Transverse colon (tissue), 4 donors: ENCODE results near the gene AHNAK2. TPM values are rescaled to one million over a fixed set of nuclear protein-coding genes. Genes with fewer than 3 reads are reported as not detected.
"Not testable (repeated sequence)": the region's sequence is repeated elsewhere in the genome, so short reads cannot be mapped to it uniquely, and the experiment has no call there.

Experiments
- DNase-seq: peaks from one replicate; pipeline ENCODE4 v3.0.0-alpha.2; 2019
- H3K27ac ChIP-seq, 4 donors: fragments of 200-600 bp; sonication (generic); 2 replicates each; pipeline ENCODE4 v1.5.1; 2016 to 2018; ENCODE audit warnings: inconsistent platforms in 4 of 4
- H3K27me3 ChIP-seq: fragments of 200-600 bp; sonication (generic); 2 replicates; pipeline ENCODE4 v1.5.1; 2017; ENCODE audit warnings: inconsistent platforms
- H3K36me3 ChIP-seq, 4 donors: fragments of 200-600 bp; sonication (generic); 2 replicates each; pipeline ENCODE4 v1.5.1; 2017 to 2019; ENCODE audit warnings: inconsistent platforms in 4 of 4
- H3K4me1 ChIP-seq, 4 donors: fragments of 200-600 bp; sonication (generic); 2 replicates each; pipeline ENCODE4 v1.5.1; 2017 to 2020; ENCODE audit warnings: inconsistent platforms in 4 of 4
- H3K4me3 ChIP-seq, 4 donors: fragments of 200-600 bp; sonication (generic); 1 replicate in 1 of 4; 2 replicates in 3 of 4; pipeline versions ENCODE4 v1.5.1 to v1.6.1; 2017 to 2019; ENCODE audit warnings: inconsistent platforms in 4 of 4
- H3K9me3 ChIP-seq, 2 donors: fragments of 200-600 bp; sonication (generic); 2 replicates each; pipeline ENCODE4 v1.5.1; 2017 to 2019; ENCODE audit warnings: inconsistent platforms in 2 of 2
- CTCF ChIP-seq, 5 experiments: fragments of 200-600 bp in 3 of 5; fragments of 450-650 bp in 2 of 5; sonication (generic) in 3 of 5; IDR thresholded peaks; 1 replicate in 2 of 5; 2 replicates in 3 of 5; pipeline ENCODE4 v1.5.1; 2016 to 2017; ENCODE audit warnings: antibody characterized with exemption in 5 of 5, inconsistent platforms in 3 of 5, mild to moderate bottlenecking in 2 of 5, moderate library complexity in 1 of 5
- EP300 ChIP-seq: sonication (generic); formaldehyde crosslinking; IDR thresholded peaks from one replicate; pipeline ENCODE4 v1.6.1; 2017; ENCODE audit warnings: antibody characterized with exemption, low read depth
- POLR2A ChIP-seq: fragments of 450-650 bp; IDR thresholded peaks from one replicate; pipeline ENCODE4 v1.6.1; 2016; ENCODE audit warnings: antibody characterized with exemption, mild to moderate bottlenecking, moderate library complexity
- POLR2AphosphoS5 ChIP-seq, 3 donors: sonication (generic); formaldehyde crosslinking; IDR thresholded peaks; one replicate each; pipeline ENCODE4 v1.6.1; 2016; ENCODE audit warnings: antibody characterized with exemption in 3 of 3
- WGBS, 2 donors: methylation state at CpG; one replicate each; pipeline ENCODE4 v1.1.5; 2018; ENCODE audit warnings: low coverage in 1 of 2; 5-methylcytosine and 5-hydroxymethylcytosine counted together
- in situ Hi-C, 4 donors: fragments of 200-750 bp; cut with MboI; loops; one replicate each; pipeline versions ENCODE4 v1.15.0 to v1.15.1; 2017; ENCODE audit warnings: low sequenced_read_pairs in 3 of 4, low pct_ligation_motif_present in 1 of 4, low pct_unique_long_range_greater_than_20kb in 1 of 4
- intact Hi-C: fragments of 100-400 bp; cut with DNase I; formaldehyde crosslinking; loops from one replicate; pipeline ENCODE4 v1.15.1; 2023; ENCODE audit warnings: low total_unique reads
- total RNA-seq, 4 donors: library from RNA; depleted of rRNA; stranded (reverse); fragments of >200 nt; gene quantifications; one replicate each; pipeline ENCODE4 v1.1.0, GENCODE V29; 2016

AHNAK2 gene
- total RNA-seq, 4 donors from 2014 or later, result 19.4 to 75.2 (median 28.5) TPM

- in situ Hi-C loops (no loop called here), intact Hi-C loops (no loop called here)
- H3K27me3 ChIP-seq, result peaks cover 13% of the 10 kb centered on the region
- DNase-seq, result no peak
- H3K4me3 ChIP-seq, result no peak overlapping the region
- H3K36me3 ChIP-seq, result no peaks in the 10 kb centered on the region
- H3K4me1 ChIP-seq, result no peaks in the 10 kb centered on the region
- no peak overlapping the region for H3K27ac ChIP-seq
- H3K9me3 ChIP-seq, result no peaks in the 10 kb centered on the region
- TF ChIP-seq EP300 (no peak), POLR2AphosphoS5 (IDR thresholded peaks at IDR 0.05) (no peak), POLR2A (no peak)
- 43 to 62% methylated on average over 2 to 4 of the region's 4 CpGs for WGBS, 2 donors
Observed at GRCh38 chr14:104917993-104918392, 60.2 kb downstream of the AHNAK2 start.

- Histone ChIP-seq H3K4me3 (no peak overlapping the region), H3K27me3 (peaks cover 16% of the 10 kb centered on the region), H3K4me1 (no peaks in the 10 kb centered on the region), H3K9me3 (peaks cover 0 to 4% of the 10 kb centered on the region in 2 donors), H3K27ac (no peak overlapping the region), H3K36me3 (no peaks in the 10 kb centered on the region)
- TF ChIP-seq POLR2A (no peak), POLR2AphosphoS5 (IDR thresholded peaks at IDR 0.05) (no peak), EP300 (no peak), CTCF (IDR thresholded peaks at IDR 0.05) (no peak)
- DNase-seq, result no peak
- intact Hi-C loops, result no loop called here
- 63 to 74% methylated on average over 3 to 9 of the region's 9 CpGs for WGBS, 2 donors
- in situ Hi-C loops, result no loop called here
Observed at GRCh38 chr14:104917116-104917515, 61.1 kb downstream of the AHNAK2 start.

GRCh38 chr14:104913435-104913834 lies 64.7 kb downstream of the AHNAK2 start:
- in situ Hi-C loops, result no loop called here
- no peaks in the 10 kb centered on the region for H3K4me1 ChIP-seq
- H3K36me3 ChIP-seq, result no peaks in the 10 kb centered on the region
- no peak overlapping the region for H3K4me3 ChIP-seq
- no peak for DNase-seq
- WGBS, 2 donors, result 84% methylated on average over 6 to 7 of the region's 7 CpGs
- intact Hi-C loops, result no loop called here
- H3K9me3 ChIP-seq, result peaks cover 0 to 9% of the 10 kb centered on the region in 2 donors
- peaks cover 24% of the 10 kb centered on the region for H3K27me3 ChIP-seq
- H3K27ac ChIP-seq, result no peak overlapping the region
- no peak for TF ChIP-seq CTCF (IDR thresholded peaks at IDR 0.05)
- TF ChIP-seq EP300, result no peak
- TF ChIP-seq POLR2AphosphoS5 (IDR thresholded peaks at IDR 0.05), result no peak
- no peak for TF ChIP-seq POLR2A

GRCh38 chr14:104912053-104912452 lies 66.1 kb downstream of the AHNAK2 start:
- no peak for DNase-seq
- Histone ChIP-seq H3K27me3 (peaks cover 24% of the 10 kb centered on the region), H3K36me3 (no peaks in the 10 kb centered on the region), H3K4me1 (no peaks in the 10 kb centered on the region), H3K4me3 (no peak overlapping the region), H3K9me3 (peaks cover 0 to 9% of the 10 kb centered on the region in 2 donors), H3K27ac (no peak overlapping the region)
- in situ Hi-C loops (no loop called here), intact Hi-C loops (no loop called here)
- WGBS, 2 donors, result 79 to 80% methylated on average over 3 of the region's 3 CpGs
- no peak for TF ChIP-seq EP300
- no peak for TF ChIP-seq POLR2A
- TF ChIP-seq CTCF (IDR thresholded peaks at IDR 0.05), result no peak
- TF ChIP-seq POLR2AphosphoS5 (IDR thresholded peaks at IDR 0.05), result no peak

GRCh38 chr14:104908303-104908702 lies 69.9 kb downstream of the AHNAK2 start:
- no peak for DNase-seq
- WGBS, 2 donors, result 8 to 9% methylated on average over 1 of the region's 1 CpG
- H3K4me3 ChIP-seq, result no peak overlapping the region
- H3K27me3 ChIP-seq, result peaks cover 14% of the 10 kb centered on the region
- no peaks in the 10 kb centered on the region for H3K4me1 ChIP-seq
- in situ Hi-C loops, result no loop called here
- intact Hi-C loops, result no loop called here
- no peak for TF ChIP-seq POLR2AphosphoS5 (IDR thresholded peaks at IDR 0.05)
- TF ChIP-seq EP300, result no peak
- no peak for TF ChIP-seq CTCF (IDR thresholded peaks at IDR 0.05)
- no peak for TF ChIP-seq POLR2A
- no peak overlapping the region for H3K27ac ChIP-seq
- no peaks in the 10 kb centered on the region for H3K36me3 ChIP-seq
- H3K9me3 ChIP-seq, result peaks cover 0 to 9% of the 10 kb centered on the region in 2 donors

GRCh38 chr14:104905579-104905933 lies 72.6 kb downstream of the AHNAK2 start:
- H3K27ac ChIP-seq, DNase-seq, H3K36me3 ChIP-seq, H3K9me3 ChIP-seq, H3K4me1 ChIP-seq, intact Hi-C loops, H3K27me3 ChIP-seq, in situ Hi-C loops, H3K4me3 ChIP-seq: not testable (repeated sequence)
- 90% methylated on average over 28 of the region's 28 CpGs; no CpG with 5 or more reads in 1 of the 2 donors for WGBS, 2 donors
